Measurements from ENCODE around the gene LRMDA.

Gene LRMDA

GRCh38 chr10:75497997-75498883 is 66.8 kb downstream of the LRMDA start:
- Histone ChIP-seq H3K27ac (ENCODE audit: low read depth, low read length) (no peak overlapping the region), H3K9me3 (ENCODE audit: insufficient read depth, low read length) (no peaks in the 10 kb centered on the region)

GRCh38 chr10:75498884-75499350 is 67.5 kb downstream of the LRMDA start:
- Histone ChIP-seq H3K9me3 (ENCODE audit: insufficient read depth, low read length) (no peaks in the 10 kb centered on the region), H3K9me2 (replicated peaks; ENCODE audit: insufficient read depth, low read length) (no peaks in the 10 kb centered on the region; the same call in 1 of the 2 replicates), H3K27me3 (ENCODE audit: low read length) (no peaks in the 10 kb centered on the region), H3K36me3 (ENCODE audit: low read length) (no peaks in the 10 kb centered on the region), H3F3A (ENCODE audit: insufficient read depth) (no peaks in the 10 kb centered on the region), H3K4me3 (ENCODE audit: insufficient read depth, low read length, poor library complexity, severe bottlenecking) (no peak overlapping the region), H3K9ac (ENCODE audit: low read length) (no peak overlapping the region), H3K79me2 (ENCODE audit: insufficient read depth, low read length) (no peaks in the 10 kb centered on the region), H2AFZ (ENCODE audit: low read depth, low read length, severe bottlenecking) (no peak overlapping the region), H3K27ac (ENCODE audit: low read depth, low read length) (no peak overlapping the region), H4K20me1 (ENCODE audit: low read depth, low read length) (no peaks in the 10 kb centered on the region), H3K4me2 (ENCODE audit: low read depth, low read length, poor library complexity, severe bottlenecking) (no peak overlapping the region)
- TF ChIP-seq CTCF (IDR thresholded peaks at IDR 0.05; ENCODE audit: insufficient read depth, low read length, poor library complexity, severe bottlenecking) (no peak), EZH2phosphoT487 (conservative IDR thresholded peaks at IDR 0.05; ENCODE audit: low read length) (no peak)

More at GRCh38 chr10:75497997-75498883, 66.8 kb downstream of the LRMDA start:
- H3K27me3 ChIP-seq (ENCODE audit: low read length), result no peaks in the 10 kb centered on the region
- H3K4me3 ChIP-seq (ENCODE audit: insufficient read depth, low read length, poor library complexity, severe bottlenecking), result no peak overlapping the region
- H4K20me1 ChIP-seq (ENCODE audit: low read depth, low read length), result no peaks in the 10 kb centered on the region
- H3K9ac ChIP-seq (ENCODE audit: low read length), result no peak overlapping the region
- no peak overlapping the region for H3K4me2 ChIP-seq (ENCODE audit: low read depth, low read length, poor library complexity, severe bottlenecking)
- no peak for TF ChIP-seq CTCF (IDR thresholded peaks at IDR 0.05; ENCODE audit: insufficient read depth, low read length, poor library complexity, severe bottlenecking)
- no peak for TF ChIP-seq EZH2phosphoT487 (conservative IDR thresholded peaks at IDR 0.05; ENCODE audit: low read length)
- H2AFZ ChIP-seq (ENCODE audit: low read depth, low read length, severe bottlenecking), result no peak overlapping the region
- H3K79me2 ChIP-seq (ENCODE audit: insufficient read depth, low read length), result no peaks in the 10 kb centered on the region
- no peaks in the 10 kb centered on the region for H3K9me2 ChIP-seq (replicated peaks; ENCODE audit: insufficient read depth, low read length)
- no peaks in the 10 kb centered on the region for H3F3A ChIP-seq (ENCODE audit: insufficient read depth)
- H3K36me3 ChIP-seq (ENCODE audit: low read length), result no peaks in the 10 kb centered on the region

GRCh38 chr10:75499556-75500160 is 68.2 kb downstream of the LRMDA start:
- Histone ChIP-seq H3K4me2 (ENCODE audit: low read depth, low read length, poor library complexity, severe bottlenecking) (no peak overlapping the region), H3F3A (ENCODE audit: insufficient read depth) (no peaks in the 10 kb centered on the region), H3K27me3 (ENCODE audit: low read length) (no peaks in the 10 kb centered on the region), H3K9me2 (replicated peaks; ENCODE audit: insufficient read depth, low read length) (no peaks in the 10 kb centered on the region; the same call in 1 of the 2 replicates), H3K79me2 (ENCODE audit: insufficient read depth, low read length) (no peaks in the 10 kb centered on the region), H3K9ac (ENCODE audit: low read length) (no peak overlapping the region), H4K20me1 (ENCODE audit: low read depth, low read length) (no peaks in the 10 kb centered on the region), H2AFZ (ENCODE audit: low read depth, low read length, severe bottlenecking) (no peak overlapping the region), H3K9me3 (ENCODE audit: insufficient read depth, low read length) (no peaks in the 10 kb centered on the region), H3K36me3 (ENCODE audit: low read length) (no peaks in the 10 kb centered on the region), H3K27ac (ENCODE audit: low read depth, low read length) (no peak overlapping the region), H3K4me3 (ENCODE audit: insufficient read depth, low read length, poor library complexity, severe bottlenecking) (no peak overlapping the region)
- no peak for TF ChIP-seq EZH2phosphoT487 (conservative IDR thresholded peaks at IDR 0.05; ENCODE audit: low read length)
- TF ChIP-seq CTCF (IDR thresholded peaks at IDR 0.05; ENCODE audit: insufficient read depth, low read length, poor library complexity, severe bottlenecking), result no peak

Measured in SU-DHL-6 (cell line).